ENCODE data around the gene PFKFB3. TPM values are rescaled to one million over a fixed set of nuclear protein-coding genes. Genes with fewer than 3 reads are reported as not detected.
"Not testable (repeated sequence)": the region's sequence is repeated elsewhere in the genome, so short reads cannot be mapped to it uniquely, and the experiment has no call there.

PFKFB3 gene
- total RNA-seq, 1 donor from 2014 or later: 44.5 TPM

DNA sequence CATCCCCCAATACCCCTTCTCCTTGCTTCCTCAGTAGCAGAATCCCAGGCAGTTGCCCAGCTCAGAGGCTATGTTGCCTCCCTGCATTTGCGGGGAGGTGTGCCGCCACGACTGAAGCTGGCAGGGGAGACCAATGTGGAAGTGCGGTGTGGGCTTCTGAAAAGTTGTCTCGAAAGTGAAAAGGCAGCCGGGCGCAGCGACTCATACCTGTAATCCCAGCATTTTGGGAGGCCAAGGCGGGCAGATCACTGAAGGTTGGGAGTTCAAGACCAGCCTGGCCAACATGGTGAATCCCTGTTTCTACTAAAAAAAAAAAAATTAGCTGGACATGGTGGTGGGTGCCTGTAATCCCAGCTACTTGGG lies 15.9 kb upstream of the PFKFB3 start:
- H3K27me3 ChIP-seq (ENCODE audit: control insufficient read depth, insufficient read depth, low read length): no peaks in the 10 kb centered on the region
- no peaks in the 10 kb centered on the region for H3K36me3 ChIP-seq (ENCODE audit: control insufficient read depth, insufficient read depth, low read length)
- DNase-seq (ENCODE audit: low read depth): no peak
- H3K4me3 ChIP-seq (ENCODE audit: low read depth, low read length): no peak overlapping the region
- TF ChIP-seq, protein P1, sequence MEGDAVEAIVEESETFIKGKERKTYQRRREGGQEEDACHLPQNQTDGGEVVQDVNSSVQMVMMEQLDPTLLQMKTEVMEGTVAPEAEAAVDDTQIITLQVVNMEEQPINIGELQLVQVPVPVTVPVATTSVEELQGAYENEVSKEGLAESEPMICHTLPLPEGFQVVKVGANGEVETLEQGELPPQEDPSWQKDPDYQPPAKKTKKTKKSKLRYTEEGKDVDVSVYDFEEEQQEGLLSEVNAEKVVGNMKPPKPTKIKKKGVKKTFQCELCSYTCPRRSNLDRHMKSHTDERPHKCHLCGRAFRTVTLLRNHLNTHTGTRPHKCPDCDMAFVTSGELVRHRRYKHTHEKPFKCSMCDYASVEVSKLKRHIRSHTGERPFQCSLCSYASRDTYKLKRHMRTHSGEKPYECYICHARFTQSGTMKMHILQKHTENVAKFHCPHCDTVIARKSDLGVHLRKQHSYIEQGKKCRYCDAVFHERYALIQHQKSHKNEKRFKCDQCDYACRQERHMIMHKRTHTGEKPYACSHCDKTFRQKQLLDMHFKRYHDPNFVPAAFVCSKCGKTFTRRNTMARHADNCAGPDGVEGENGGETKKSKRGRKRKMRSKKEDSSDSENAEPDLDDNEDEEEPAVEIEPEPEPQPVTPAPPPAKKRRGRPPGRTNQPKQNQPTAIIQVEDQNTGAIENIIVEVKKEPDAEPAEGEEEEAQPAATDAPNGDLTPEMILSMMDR (IDR thresholded peaks at IDR 0.05; ENCODE audit: insufficient read depth, low read length, poor library complexity, severe bottlenecking): no peak

DNA sequence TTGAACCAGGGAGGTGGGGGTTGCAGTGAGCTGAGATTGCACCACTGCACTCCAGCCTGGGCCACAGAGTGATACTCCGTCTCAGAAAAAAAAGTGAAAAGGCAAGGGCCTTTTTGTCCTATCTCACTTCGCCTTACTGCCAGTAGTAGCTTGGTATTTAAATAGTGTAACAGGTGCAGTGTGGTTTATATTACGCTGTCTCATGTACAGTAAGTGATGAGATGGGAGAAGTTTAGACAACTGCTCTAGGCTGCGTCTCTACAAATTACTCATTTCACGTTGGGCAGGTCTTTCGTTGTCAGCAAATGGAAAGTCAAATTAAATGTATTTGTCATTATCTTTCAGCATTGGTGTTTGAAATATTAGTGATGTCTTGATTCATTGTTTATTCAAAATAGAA lies 15.5 kb upstream of the PFKFB3 start:
- Histone ChIP-seq H3K4me3 (ENCODE audit: low read depth, low read length) (no peak overlapping the region), H3K36me3 (ENCODE audit: control insufficient read depth, insufficient read depth, low read length) (no peaks in the 10 kb centered on the region), H3K27me3 (ENCODE audit: control insufficient read depth, insufficient read depth, low read length) (no peaks in the 10 kb centered on the region)
- TF ChIP-seq, protein P1 (IDR thresholded peaks at IDR 0.05; ENCODE audit: insufficient read depth, low read length, poor library complexity, severe bottlenecking): no peak
- DNase-seq (ENCODE audit: low read depth): no peak

GRCh38 chr10:6190033-6190432 lies 12.7 kb upstream of the PFKFB3 start:
- DNase-seq (ENCODE audit: low read depth); H3K27me3 ChIP-seq (ENCODE audit: control insufficient read depth, insufficient read depth, low read length); H3K4me3 ChIP-seq (ENCODE audit: low read depth, low read length); H3K36me3 ChIP-seq (ENCODE audit: control insufficient read depth, insufficient read depth, low read length): not testable (repeated sequence)

DNA sequence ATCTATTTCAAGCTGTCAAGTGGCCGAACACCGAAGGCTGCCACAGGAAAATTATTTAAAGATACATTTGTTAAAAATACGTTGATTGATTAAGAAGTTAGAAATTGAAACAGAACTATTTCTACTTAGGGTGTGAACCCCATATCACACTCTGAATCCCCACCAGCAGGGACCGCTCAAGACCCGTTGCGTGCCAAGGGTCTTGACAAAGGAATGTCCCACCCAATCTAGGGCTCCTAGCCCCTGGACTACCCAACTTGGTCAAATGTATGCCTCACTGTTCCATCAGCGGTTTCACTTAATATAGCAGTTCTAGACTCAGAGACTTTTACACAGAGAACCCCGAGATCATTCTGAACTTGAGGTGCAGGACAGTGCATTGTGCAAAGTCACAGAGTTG lies 11.6 kb upstream of the PFKFB3 start:
- Histone ChIP-seq H3K4me3 (ENCODE audit: low read depth, low read length) (no peak overlapping the region), H3K36me3 (ENCODE audit: control insufficient read depth, insufficient read depth, low read length) (no peaks in the 10 kb centered on the region), H3K27me3 (ENCODE audit: control insufficient read depth, insufficient read depth, low read length) (no peaks in the 10 kb centered on the region)
- TF ChIP-seq, protein P1 (IDR thresholded peaks at IDR 0.05; ENCODE audit: insufficient read depth, low read length, poor library complexity, severe bottlenecking): no peak
- no peak for DNase-seq (ENCODE audit: low read depth)

DNA sequence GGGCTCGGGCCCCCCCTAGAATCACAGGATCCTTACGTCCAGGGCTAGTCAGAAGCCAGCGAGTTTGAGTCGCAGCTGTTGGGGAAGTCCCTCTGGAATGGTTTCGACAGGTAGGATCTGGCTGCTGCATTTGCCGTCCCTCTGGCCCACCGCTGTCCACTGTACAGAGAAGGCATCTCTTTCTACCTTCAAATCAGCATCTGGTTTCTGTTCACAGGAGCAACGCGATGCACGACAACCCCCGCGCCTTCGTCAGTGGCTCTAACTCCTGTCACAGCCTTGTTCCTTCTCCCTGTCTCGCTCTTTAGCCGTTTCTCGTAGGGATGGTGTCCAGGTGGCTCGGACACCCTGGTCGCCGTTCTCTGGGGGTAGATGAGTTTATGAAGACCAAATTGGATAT lies 11.2 kb upstream of the PFKFB3 start:
- H3K27me3 ChIP-seq (ENCODE audit: control insufficient read depth, insufficient read depth, low read length): no peaks in the 10 kb centered on the region
- TF ChIP-seq, protein P1 (IDR thresholded peaks at IDR 0.05; ENCODE audit: insufficient read depth, low read length, poor library complexity, severe bottlenecking): no peak
- H3K4me3 ChIP-seq (ENCODE audit: low read depth, low read length): no peak overlapping the region

DNA sequence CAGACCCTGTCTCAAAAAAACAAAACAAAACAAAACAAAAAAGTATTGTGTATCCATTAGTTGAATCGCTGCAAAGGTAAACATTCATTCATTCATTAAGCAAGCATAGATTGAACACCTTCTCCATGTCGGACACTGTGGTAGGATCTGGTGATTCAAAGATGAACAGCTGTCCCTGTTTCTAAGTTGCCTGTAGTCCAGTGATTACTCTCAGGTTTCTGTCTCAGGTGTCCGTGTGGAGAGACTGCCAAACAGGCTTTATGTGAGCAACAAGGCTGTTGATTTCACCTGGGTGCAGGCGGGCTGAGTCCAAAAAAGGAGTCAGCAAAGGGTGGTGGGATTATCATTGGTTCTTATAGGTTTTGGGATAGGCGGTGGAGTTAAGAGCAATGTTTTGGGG lies 9.4 kb upstream of the PFKFB3 start:
- not testable (repeated sequence) for H3K36me3 ChIP-seq (ENCODE audit: control insufficient read depth, insufficient read depth, low read length); H3K27me3 ChIP-seq (ENCODE audit: control insufficient read depth, insufficient read depth, low read length); H3K4me3 ChIP-seq (ENCODE audit: low read depth, low read length); DNase-seq (ENCODE audit: low read depth)

More for the DNA sequence above, 11.2 kb upstream of the PFKFB3 start:
- no peak for DNase-seq (ENCODE audit: low read depth)
- H3K36me3 ChIP-seq (ENCODE audit: control insufficient read depth, insufficient read depth, low read length): no peaks in the 10 kb centered on the region

DNA sequence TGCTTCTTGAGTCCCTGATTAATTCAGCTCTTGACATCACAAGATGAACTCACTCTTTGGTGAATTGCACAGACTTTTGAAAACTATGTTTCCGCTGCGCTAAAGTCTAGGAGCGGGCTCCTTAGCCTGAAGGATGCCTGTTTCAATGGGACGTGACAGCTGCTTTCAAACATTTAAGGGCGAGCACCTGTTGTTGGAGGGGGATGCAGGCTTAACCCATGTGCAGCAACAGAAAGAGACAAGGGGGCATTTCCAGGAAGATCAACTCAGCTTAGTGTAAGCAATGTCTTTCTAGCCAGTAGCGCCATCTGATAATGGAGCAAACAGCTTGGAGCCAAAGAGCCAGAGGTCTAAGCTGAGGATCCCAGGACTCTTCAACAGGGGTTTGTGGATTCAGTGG lies 8.4 kb upstream of the PFKFB3 start:
- TF ChIP-seq, protein P1 (IDR thresholded peaks at IDR 0.05; ENCODE audit: insufficient read depth, low read length, poor library complexity, severe bottlenecking): no peak
- Histone ChIP-seq H3K36me3 (ENCODE audit: control insufficient read depth, insufficient read depth, low read length) (no peaks in the 10 kb centered on the region), H3K27me3 (ENCODE audit: control insufficient read depth, insufficient read depth, low read length) (no peaks in the 10 kb centered on the region), H3K4me3 (ENCODE audit: low read depth, low read length) (no peak overlapping the region)
- no peak for DNase-seq (ENCODE audit: low read depth)

Measured in kidney epithelial cell (primary cell).